Measurements from ENCODE around the gene ADRB1.

ADRB1 gene

DNA sequence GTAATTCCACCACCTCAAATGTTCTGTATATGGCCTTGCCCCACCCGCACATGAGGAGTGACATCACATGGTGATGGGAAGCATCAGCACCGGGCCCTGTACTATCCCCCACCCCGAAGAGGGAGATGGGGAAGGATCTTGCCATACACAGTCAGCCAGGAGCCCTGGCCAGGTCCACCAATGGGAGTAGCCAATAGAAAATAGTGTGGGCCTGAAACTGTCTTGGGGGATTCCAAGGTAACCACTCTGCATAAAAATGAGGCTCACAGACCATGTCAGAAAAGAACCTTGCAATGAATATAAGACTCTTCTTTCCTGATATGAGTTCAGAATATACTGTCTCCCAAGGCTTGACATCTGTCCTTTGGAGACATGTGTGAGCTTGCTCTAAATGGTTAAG is 51.1 kb downstream of the ADRB1 start:
- Histone ChIP-seq H3K36me3 (ENCODE audit: control insufficient read depth in 2 of 2, insufficient read depth in 2 of 2, low read length in 2 of 2) (no peaks in the 10 kb centered on the region), H3K4me1 (ENCODE audit: control insufficient read depth, insufficient read depth, low read length) (no peaks in the 10 kb centered on the region), H3K27ac (ENCODE audit: low read length) (no peak overlapping the region), H3K9ac (ENCODE audit: low read length in 2 of 2) (no peak overlapping the region), H3K4me3 (ENCODE audit: low read length in 2 of 2) (no peak overlapping the region), H3K9me3 (ENCODE audit: control insufficient read depth in 2 of 2, low read length in 2 of 2) (no peaks in the 10 kb centered on the region), H3K27me3 (ENCODE audit: control insufficient read depth in 1 of 2, insufficient read depth in 2 of 2, low read length in 2 of 2) (peaks cover 3% of the 10 kb centered on the region in 2 donors)

DNA sequence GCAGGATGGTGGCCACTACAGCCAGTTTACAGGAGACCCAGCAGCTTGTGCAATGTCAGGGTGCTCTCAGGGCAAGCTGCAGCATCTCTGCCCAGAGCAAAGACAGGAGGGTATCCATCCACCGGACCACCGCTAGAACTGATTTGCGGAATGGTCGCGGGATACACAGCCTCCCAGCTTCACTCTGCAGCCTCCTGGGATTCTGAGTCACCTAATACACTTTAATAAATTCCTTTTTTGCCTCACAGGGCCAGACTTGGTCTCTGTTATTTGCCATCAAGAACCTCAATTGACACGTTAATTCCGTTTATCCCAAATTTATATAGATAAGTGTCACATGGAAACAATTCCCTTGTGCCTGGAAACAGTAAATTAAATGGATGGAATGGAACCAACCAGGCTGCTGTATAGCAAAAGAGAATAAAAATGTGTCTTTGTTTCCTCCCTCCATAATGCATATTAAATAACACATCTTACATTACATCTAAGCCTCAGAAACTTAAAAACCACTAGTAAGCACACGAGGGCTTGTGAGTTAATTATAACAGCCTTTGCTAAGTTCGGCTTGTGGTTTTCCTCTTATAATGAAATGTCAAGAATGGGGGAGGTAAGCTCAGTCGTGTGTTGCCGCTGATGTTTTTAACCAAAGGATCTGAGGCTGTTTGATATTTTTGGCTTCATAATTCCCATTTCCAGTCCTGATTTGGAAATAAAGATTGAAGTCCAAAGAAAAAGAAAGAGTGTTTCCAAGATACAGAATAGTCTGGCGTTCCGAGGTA is 52.1 kb downstream of the ADRB1 start:
- Histone ChIP-seq H3K9me3 (ENCODE audit: control insufficient read depth in 2 of 2, low read length in 2 of 2) (no peaks in the 10 kb centered on the region), H3K27me3 (ENCODE audit: control insufficient read depth in 1 of 2, insufficient read depth in 2 of 2, low read length in 2 of 2) (peaks cover 8 to 11% of the 10 kb centered on the region in 2 donors), H3K27ac (ENCODE audit: low read length) (no peak overlapping the region), H3K36me3 (ENCODE audit: control insufficient read depth in 2 of 2, insufficient read depth in 2 of 2, low read length in 2 of 2) (no peaks in the 10 kb centered on the region), H3K4me3 (ENCODE audit: low read length in 2 of 2) (no peak overlapping the region), H3K4me1 (ENCODE audit: control insufficient read depth, insufficient read depth, low read length) (peaks cover 2% of the 10 kb centered on the region), H3K9ac (ENCODE audit: low read length in 2 of 2) (no peak overlapping the region)

Measured in stomach smooth muscle (tissue), 2 donors.